A673 (cell line): ENCODE results near the gene ANKK1. TPM values are rescaled to one million over a fixed set of nuclear protein-coding genes. Genes with fewer than 3 reads are reported as not detected.

Experiments used
- BruUV-seq: library from RNA; stranded (reverse); fragments of 400-500 nt; replicated peaks from 2 replicates; lab custom pipeline; 2021; lab: Mats Ljungman, UMichigan
- CTCF ChIA-PET: fragments of 300-600 bp; sonication (Branson Sonifier 250); formaldehyde crosslinking; loops from one replicate; lab custom pipeline; 2022; ENCODE audit warnings: antibody characterized with exemption; lab: Charles Lee
- POLR2A ChIA-PET: fragments of 300-600 bp; sonication (Branson Sonifier 250); formaldehyde crosslinking; loops from one replicate; lab custom pipeline; 2022; ENCODE audit warnings: antibody characterized with exemption; ENCODE audit not compliant: low non-redundant PET; lab: Charles Lee
- DNase-seq: peaks from one replicate; pipeline ENCODE4 v3.0.0-alpha.2; 2015; ENCODE audit warnings: low spot score
- H3K27ac ChIP-seq: fragments of 200-600 bp; sonication (generic); 2 replicates; pipeline ENCODE4 v1.5.1; 2016; ENCODE audit warnings: mixed run types, low read depth, mild to moderate bottlenecking, mixed read lengths, antibody characterized with exemption, low read length; ENCODE audit not compliant: poor library complexity, severe bottlenecking
- H3K27me3 ChIP-seq: fragments of 200-600 bp; sonication (generic); replicated peaks from 2 replicates; pipeline ENCODE4 v1.6.1; 2017; ENCODE audit warnings: mixed run types, low read depth, mild to moderate bottlenecking, mixed read lengths, antibody characterized with exemption, low read length; ENCODE audit not compliant: insufficient read depth, poor library complexity
- H3K36me3 ChIP-seq: fragments of 200-600 bp; sonication (generic); 2 replicates; pipeline ENCODE4 v1.6.1; 2016; ENCODE audit warnings: mixed run types, mild to moderate bottlenecking, mixed read lengths, antibody characterized with exemption, low read length; ENCODE audit not compliant: insufficient read depth, poor library complexity, severe bottlenecking
- H3K4me1 ChIP-seq: fragments of 200-600 bp; sonication (generic); 2 replicates; pipeline ENCODE4 v1.6.1; 2017; ENCODE audit warnings: mixed run types, mild to moderate bottlenecking, mixed read lengths, antibody characterized with exemption, low read length; ENCODE audit not compliant: insufficient read depth, poor library complexity, severe bottlenecking
- H3K4me3 ChIP-seq: fragments of 200-600 bp; sonication (generic); 2 replicates; pipeline ENCODE4 v1.5.1; 2016; ENCODE audit warnings: low read depth, mixed run types, mild to moderate bottlenecking, mixed read lengths, low read length; ENCODE audit not compliant: poor library complexity, severe bottlenecking
- H3K9me3 ChIP-seq: fragments of 200-600 bp; sonication (generic); 2 replicates; pipeline ENCODE4 v1.6.1; 2016; ENCODE audit warnings: mixed run types, low read depth, mild to moderate bottlenecking, mixed read lengths, antibody characterized with exemption, low read length; ENCODE audit not compliant: poor library complexity, severe bottlenecking
- CTCF ChIP-seq: fragments of 300-800, 200-600 bp; sonication (generic); conservative IDR thresholded peaks from 2 replicates; pipeline ENCODE4 v1.5.1; 2017; ENCODE audit warnings: low read depth, mild to moderate bottlenecking, antibody characterized with exemption, low read length, moderate library complexity, mixed read lengths
- EZH2 ChIP-seq: fragments of 200-600 bp; sonication (generic); IDR thresholded peaks from 2 replicates; pipeline ENCODE4 v1.6.1; 2017; ENCODE audit warnings: borderline replicate concordance, low read depth, mild to moderate bottlenecking, mixed read lengths, antibody characterized with exemption, low read length; ENCODE audit not compliant: poor library complexity, severe bottlenecking
- intact Hi-C: fragments of 100-400 bp; cut with micrococcal nuclease; formaldehyde crosslinking; loops from one replicate; pipeline ENCODE4 v1.10.0; 2022; ENCODE audit not compliant: unreplicated experiment
- total RNA-seq: library from RNA; stranded (reverse); gene quantifications from 2 replicates; pipeline ENCODE4 v1.2.3, GENCODE V29; 2021

The ANKK1 gene
- total RNA-seq, 1 experiment from 2014 or later = 0.43 TPM

GRCh38 chr11:113339929-113340589 lies 47.5 kb upstream of the ANKK1 start:
- Histone ChIP-seq H3K36me3 (no peaks in the 10 kb centered on the region), H3K4me1 (no peaks in the 10 kb centered on the region), H3K4me3 (no peak overlapping the region), H3K27me3 (peaks cover 11% of the 10 kb centered on the region), H3K27ac (no peak overlapping the region), H3K9me3 (no peaks in the 10 kb centered on the region)
- no TSS peak for BruUV-seq
- ChIA-PET CTCF (no interaction called here), POLR2A (no interaction called here)
- no peak for DNase-seq
- intact Hi-C loops = no loop called here
- TF ChIP-seq CTCF (no peak), EZH2 (no peak)

GRCh38 chr11:113341388-113342165 lies 46.0 kb upstream of the ANKK1 start:
- CTCF ChIA-PET = no interaction called here
- Histone ChIP-seq H3K27me3 (peaks cover 11% of the 10 kb centered on the region), H3K9me3 (no peaks in the 10 kb centered on the region), H3K4me3 (no peak overlapping the region), H3K27ac (no peak overlapping the region), H3K4me1 (no peaks in the 10 kb centered on the region), H3K36me3 (no peaks in the 10 kb centered on the region)
- intact Hi-C loops = no loop called here
- POLR2A ChIA-PET = no interaction called here
- no peak for DNase-seq
- BruUV-seq = no TSS peak
- TF ChIP-seq CTCF (no peak), EZH2 (no peak)

- no peaks in the 10 kb centered on the region for H3K27me3 ChIP-seq
- H3K4me3 ChIP-seq = no peak overlapping the region
- no peak overlapping the region for H3K27ac ChIP-seq
- ChIA-PET POLR2A (no interaction called here), CTCF (no interaction called here)
- no peaks in the 10 kb centered on the region for H3K36me3 ChIP-seq
- BruUV-seq = no TSS peak
- no peak for TF ChIP-seq EZH2
- TF ChIP-seq CTCF = no peak
- H3K9me3 ChIP-seq = no peaks in the 10 kb centered on the region
- DNase-seq = no peak
- intact Hi-C loops = no loop called here
- H3K4me1 ChIP-seq = peaks cover 3% of the 10 kb centered on the region
These were observed 41.6 kb upstream of the ANKK1 start for GRCh38 chr11:113345978-113346377.
